H9 (cell line): Measurements from ENCODE around the gene GPR146. TPM values are rescaled to one million over a fixed set of nuclear protein-coding genes. Genes with fewer than 3 reads are reported as not detected.

Source experiments
- DNase-seq: peaks from one replicate; pipeline ENCODE4 v3.0.0-alpha.2; 2017
- H2AFZ ChIP-seq: one replicate; pipeline ENCODE4 v1.6.1; 2013; ENCODE audit warnings: mild to moderate bottlenecking, low read length, control low read depth, moderate library complexity
- H2AK5ac ChIP-seq: 2 replicates; pipeline ENCODE4 v1.6.1; 2013; ENCODE audit warnings: low read length, control low read depth, mixed read lengths; ENCODE audit not compliant: insufficient read length
- H2BK120ac ChIP-seq: one replicate; pipeline ENCODE4 v1.6.1; 2013; ENCODE audit warnings: low read depth, mild to moderate bottlenecking, low read length, control low read depth, inconsistent platforms; ENCODE audit not compliant: poor library complexity, severe bottlenecking
- H2BK12ac ChIP-seq: 2 replicates; pipeline ENCODE4 v1.6.1; 2013; ENCODE audit warnings: low read length, control low read depth, mixed read lengths, low read depth; ENCODE audit not compliant: insufficient read length
- H2BK15ac ChIP-seq: 2 replicates; pipeline ENCODE4 v1.6.1; 2013; ENCODE audit warnings: low read depth, low read length, control low read depth
- H2BK20ac ChIP-seq: one replicate; pipeline ENCODE4 v1.6.1; 2013; ENCODE audit warnings: low read depth, mild to moderate bottlenecking, low read length, control low read depth, inconsistent platforms; ENCODE audit not compliant: poor library complexity, severe bottlenecking
- H2BK5ac ChIP-seq: 2 replicates; pipeline ENCODE4 v1.6.1; 2013; ENCODE audit warnings: low read length, control low read depth, mixed read lengths; ENCODE audit not compliant: insufficient read length
- H3K14ac ChIP-seq: 2 replicates; pipeline ENCODE4 v1.6.1; 2013; ENCODE audit warnings: low read length, control low read depth; ENCODE audit not compliant: insufficient read depth
- H3K18ac ChIP-seq: 2 replicates; pipeline ENCODE4 v1.6.1; 2013; ENCODE audit warnings: low read depth, mild to moderate bottlenecking, mixed read lengths, low read length, control low read depth; ENCODE audit not compliant: insufficient read length
- H3K23ac ChIP-seq: 2 replicates; pipeline ENCODE4 v1.6.1; 2013; ENCODE audit warnings: low read length, control low read depth, mixed read lengths, low read depth; ENCODE audit not compliant: insufficient read length
- H3K23me2 ChIP-seq: 2 replicates; pipeline ENCODE4 v1.6.1; 2013; ENCODE audit warnings: low read depth, mild to moderate bottlenecking, mixed read lengths, low read length, control low read depth; ENCODE audit not compliant: insufficient read length, poor library complexity, severe bottlenecking
- H3K27ac ChIP-seq: 2 replicates; pipeline ENCODE4 v1.5.1; 2013; ENCODE audit warnings: low read length, control low read depth, mixed read lengths, low read depth; ENCODE audit not compliant: insufficient read length
- H3K27me3 ChIP-seq: 2 replicates; pipeline ENCODE4 v1.6.1; 2013; ENCODE audit warnings: low read length, control low read depth, inconsistent platforms; ENCODE audit not compliant: insufficient read depth
- H3K4ac ChIP-seq: 2 replicates; pipeline ENCODE4 v1.6.1; 2013; ENCODE audit warnings: low read depth, mild to moderate bottlenecking, control low read depth, inconsistent platforms, low read length, moderate library complexity
- H3K4me1 ChIP-seq: 2 replicates; pipeline ENCODE4 v1.6.1; 2013; ENCODE audit warnings: low read length, control low read depth, inconsistent platforms; ENCODE audit not compliant: insufficient read depth
- H3K4me2 ChIP-seq: 2 replicates; pipeline ENCODE4 v1.6.1; 2013; ENCODE audit warnings: low read length, control low read depth, mixed read lengths; ENCODE audit not compliant: insufficient read length, insufficient read depth
- H3K56ac ChIP-seq: 2 replicates; pipeline ENCODE4 v1.6.1; 2013; ENCODE audit warnings: low read depth, mild to moderate bottlenecking, mixed read lengths, low read length, control low read depth; ENCODE audit not compliant: insufficient read length
- H3K79me1 ChIP-seq: 2 replicates; pipeline ENCODE4 v1.6.1; 2013; ENCODE audit warnings: low read depth, mild to moderate bottlenecking, moderate library complexity, low read length, control low read depth, inconsistent platforms; ENCODE audit not compliant: insufficient read depth, poor library complexity, severe bottlenecking
- H3K79me2 ChIP-seq: 2 replicates; pipeline ENCODE4 v1.6.1; 2013; ENCODE audit warnings: low read length, control low read depth, inconsistent platforms; ENCODE audit not compliant: insufficient read depth
- H3K9ac ChIP-seq: 2 replicates; pipeline ENCODE4 v1.6.1; 2013; ENCODE audit warnings: low read length, control low read depth, mixed read lengths; ENCODE audit not compliant: insufficient read length; ENCODE audit errors: extremely low read depth
- H3K9me3 ChIP-seq: one replicate; pipeline ENCODE4 v1.6.1; 2013; ENCODE audit warnings: low read depth, low read length, inconsistent platforms; ENCODE audit not compliant: control insufficient read depth
- H3T11ph ChIP-seq: one replicate; pipeline ENCODE4 v1.6.1; 2013; ENCODE audit warnings: mild to moderate bottlenecking, low read length, control low read depth, inconsistent platforms
- H4K20me1 ChIP-seq: one replicate; pipeline ENCODE4 v1.6.1; 2013; ENCODE audit not compliant: control insufficient read depth, insufficient read length, insufficient read depth
- H4K5ac ChIP-seq: 2 replicates; pipeline ENCODE4 v1.6.1; 2013; ENCODE audit warnings: low read depth, mild to moderate bottlenecking, mixed read lengths, low read length, control low read depth; ENCODE audit not compliant: insufficient read length
- H4K8ac ChIP-seq: replicated peaks from 2 replicates; pipeline ENCODE4 v1.6.1; 2013; ENCODE audit warnings: low read length, control low read depth, mixed read lengths, low read depth; ENCODE audit not compliant: insufficient read length
- H4K91ac ChIP-seq: 2 replicates; pipeline ENCODE4 v1.6.1; 2013; ENCODE audit warnings: low read depth, mild to moderate bottlenecking, moderate library complexity, mixed read lengths, low read length, control low read depth; ENCODE audit not compliant: insufficient read length
- H3K27ac Mint-ChIP-seq, 3 experiments: 2 replicates in 2 of 3; 3 replicates in 1 of 3; pipeline ENCODE4 v1.8.0; 2020 to 2021; ENCODE audit warnings: mixed read lengths in 3 of 3, mild to moderate bottlenecking in 1 of 3, moderate library complexity in 1 of 3
- H3K27me3 Mint-ChIP-seq: 2 replicates; pipeline ENCODE4 v1.8.0; 2021; ENCODE audit warnings: low read depth, mild to moderate bottlenecking, moderate library complexity, mixed read lengths
- H3K36me3 Mint-ChIP-seq, 3 experiments: 2 replicates in 2 of 3; 3 replicates in 1 of 3; pipeline ENCODE4 v1.8.0; 2020 to 2021; ENCODE audit warnings: low read depth in 3 of 3, mixed read lengths in 3 of 3; ENCODE audit not compliant: insufficient read depth in 1 of 3
- H3K4me1 Mint-ChIP-seq, 2 experiments: 2 replicates each; pipeline ENCODE4 v1.8.0; 2020; ENCODE audit warnings: mixed read lengths in 2 of 2
- H3K4me3 Mint-ChIP-seq, 2 experiments: 2 replicates in 1 of 2; 3 replicates in 1 of 2; pipeline ENCODE4 v1.8.0; 2020 to 2021; ENCODE audit warnings: mild to moderate bottlenecking in 2 of 2, mixed read lengths in 2 of 2, moderate library complexity in 1 of 2
- H3K9me3 Mint-ChIP-seq, 2 experiments: 2 replicates in 1 of 2; 3 replicates in 1 of 2; pipeline ENCODE4 v1.8.0; 2020; ENCODE audit warnings: mild to moderate bottlenecking in 2 of 2, mixed read lengths in 2 of 2, moderate library complexity in 1 of 2
- WGBS: extraction: QIAGEN DNeasy Blood & Tissue Kit; methylation state at CpG from one replicate; pipeline ENCODE4 v1.1.7; 2013; ENCODE audit warnings: missing lambda C conversion rate, low lambda C conversion rate, mixed read lengths; ENCODE audit not compliant: insufficient read length; ENCODE audit errors: extremely low coverage; 5-methylcytosine and 5-hydroxymethylcytosine counted together
- total RNA-seq: library from RNA; stranded (reverse); gene quantifications from 2 replicates; pipeline ENCODE4 v1.2.1, GENCODE V29; 2021
- TF ChIP-seq, protein P1 (sequence below): fragments of 200-600 bp; sonication (generic); conservative IDR thresholded peaks from 3 replicates; pipeline ENCODE4 v1.8.0; 2021; ENCODE audit warnings: antibody characterized with exemption, mild to moderate bottlenecking

GPR146 gene
- total RNA-seq, 1 experiment from 2014 or later: 1.4 TPM

DNA sequence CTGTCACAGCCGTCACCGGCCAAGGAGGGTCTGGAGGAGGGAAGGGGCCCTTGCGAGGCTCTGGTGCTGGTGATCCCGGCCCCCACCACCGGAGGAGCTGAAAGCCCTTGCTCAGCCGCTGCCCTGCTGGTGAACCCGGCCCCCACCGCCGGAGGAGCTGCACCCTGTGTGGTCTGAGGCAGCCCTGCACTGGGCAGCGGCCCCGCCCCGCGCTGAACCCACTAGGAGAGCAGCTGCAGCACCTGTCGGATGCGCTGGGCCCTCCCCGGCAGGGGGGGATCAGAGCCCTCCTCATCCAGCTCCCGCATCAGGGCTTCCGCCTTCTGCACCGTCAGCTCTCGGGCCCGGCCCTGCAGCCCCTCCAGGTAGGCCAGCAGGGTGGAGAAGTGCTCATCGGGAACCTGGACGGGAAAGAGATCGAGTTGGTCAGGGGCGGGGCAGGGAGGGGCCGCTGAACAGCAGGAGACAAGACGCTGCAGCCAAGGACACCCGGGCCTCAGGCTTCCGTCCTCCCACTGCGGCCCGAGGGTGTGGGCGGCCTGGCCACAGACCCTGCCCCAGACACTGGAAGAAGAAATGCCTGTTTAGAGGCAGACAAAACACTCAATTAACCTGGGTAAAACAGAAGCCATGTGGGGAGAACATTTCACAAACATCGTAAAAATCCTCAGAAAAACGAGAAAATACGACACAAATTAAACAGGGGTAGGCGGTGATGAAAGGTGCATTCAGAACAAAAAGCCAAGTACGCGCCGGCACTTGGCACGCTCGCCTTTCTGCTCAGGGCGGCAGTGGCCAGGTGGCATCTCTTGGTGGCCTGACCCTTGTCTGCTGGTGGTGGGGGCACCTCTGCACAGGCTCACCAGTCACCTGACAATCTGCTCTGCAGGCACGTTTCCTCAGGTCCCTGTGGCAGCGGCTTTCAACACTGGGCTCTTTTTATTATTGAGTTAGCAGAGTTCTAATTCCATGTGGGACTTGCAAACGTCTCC lies 46.6 kb upstream of the GPR146 start:
- H2BK120ac ChIP-seq: no peak overlapping the region
- WGBS: no CpG with 5 or more reads among the region's 45 CpGs
- no peaks in the 10 kb centered on the region for H3K27me3 ChIP-seq
- Mint-ChIP-seq H3K4me3 (no peak overlapping the region), H3K4me1 (peaks cover 2 to 20% of the 10 kb centered on the region in 2 experiments; a peak in 3 of 4 replicates), H3K36me3 (peaks cover 0 to 10% (median 9%) of the 10 kb centered on the region in 3 experiments; a peak in 4 of 7 replicates), H3K27ac (peak overlapping the region in 1 of 3 experiments; percentile 70; a peak in 2 of 7 replicates), H3K9me3 (no peaks in the 10 kb centered on the region), H3K27me3 (no peaks in the 10 kb centered on the region; the same call in 1 of the 2 replicates)
- H4K91ac ChIP-seq: no peak overlapping the region
- H2AK5ac ChIP-seq: no peak overlapping the region
- DNase-seq: no peak
- H3K79me1 ChIP-seq: no peaks in the 10 kb centered on the region
- no peak overlapping the region for H2BK12ac ChIP-seq
- H3K9ac ChIP-seq: no peak overlapping the region
- H3K27ac ChIP-seq: no peak overlapping the region
- no peak overlapping the region for H3T11ph ChIP-seq
- H3K4me1 ChIP-seq: no peaks in the 10 kb centered on the region
- H4K8ac ChIP-seq: no peak overlapping the region
- H3K23me2 ChIP-seq: no peaks in the 10 kb centered on the region
- TF ChIP-seq, protein P1, sequence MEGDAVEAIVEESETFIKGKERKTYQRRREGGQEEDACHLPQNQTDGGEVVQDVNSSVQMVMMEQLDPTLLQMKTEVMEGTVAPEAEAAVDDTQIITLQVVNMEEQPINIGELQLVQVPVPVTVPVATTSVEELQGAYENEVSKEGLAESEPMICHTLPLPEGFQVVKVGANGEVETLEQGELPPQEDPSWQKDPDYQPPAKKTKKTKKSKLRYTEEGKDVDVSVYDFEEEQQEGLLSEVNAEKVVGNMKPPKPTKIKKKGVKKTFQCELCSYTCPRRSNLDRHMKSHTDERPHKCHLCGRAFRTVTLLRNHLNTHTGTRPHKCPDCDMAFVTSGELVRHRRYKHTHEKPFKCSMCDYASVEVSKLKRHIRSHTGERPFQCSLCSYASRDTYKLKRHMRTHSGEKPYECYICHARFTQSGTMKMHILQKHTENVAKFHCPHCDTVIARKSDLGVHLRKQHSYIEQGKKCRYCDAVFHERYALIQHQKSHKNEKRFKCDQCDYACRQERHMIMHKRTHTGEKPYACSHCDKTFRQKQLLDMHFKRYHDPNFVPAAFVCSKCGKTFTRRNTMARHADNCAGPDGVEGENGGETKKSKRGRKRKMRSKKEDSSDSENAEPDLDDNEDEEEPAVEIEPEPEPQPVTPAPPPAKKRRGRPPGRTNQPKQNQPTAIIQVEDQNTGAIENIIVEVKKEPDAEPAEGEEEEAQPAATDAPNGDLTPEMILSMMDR: peak; percentile 43; the same call in 2 of the 3 replicates
- H4K20me1 ChIP-seq: no peaks in the 10 kb centered on the region
- H3K23ac ChIP-seq: no peak overlapping the region
- H3K14ac ChIP-seq: no peak overlapping the region
- no peak overlapping the region for H2BK15ac ChIP-seq
- no peak overlapping the region for H3K4me2 ChIP-seq
- no peak overlapping the region for H3K56ac ChIP-seq
- no peak overlapping the region for H2BK5ac ChIP-seq
- H3K4ac ChIP-seq: no peak overlapping the region
- no peaks in the 10 kb centered on the region for H3K9me3 ChIP-seq
- no peak overlapping the region for H4K5ac ChIP-seq
- H3K79me2 ChIP-seq: no peaks in the 10 kb centered on the region
- H3K18ac ChIP-seq: no peak overlapping the region
- H2BK20ac ChIP-seq: no peak overlapping the region
- H2AFZ ChIP-seq: no peak overlapping the region
